ENCODE results near the gene EIF5B. TPM values are rescaled to one million over a fixed set of nuclear protein-coding genes. Genes with fewer than 3 reads are reported as not detected.

The EIF5B gene
- total RNA-seq, 1 donor: 27.1 TPM

- no peak for TF ChIP-seq CTCF (IDR thresholded peaks at IDR 0.05; ENCODE audit: insufficient read depth, low read length)
- no peak for DNase-seq (ENCODE audit: low read depth)
- no peak overlapping the region for H3K4me3 ChIP-seq (ENCODE audit: low read depth, low read length)
These were observed 99.7 kb downstream of the EIF5B start for GRCh38 chr2:99436874-99437273.

- H3K4me3 ChIP-seq (ENCODE audit: low read depth, low read length): no peak overlapping the region
- no peak for DNase-seq (ENCODE audit: low read depth)
- no peak for TF ChIP-seq CTCF (IDR thresholded peaks at IDR 0.05; ENCODE audit: insufficient read depth, low read length)
These were observed 102.8 kb downstream of the EIF5B start for GRCh38 chr2:99439971-99440505.

- no peak overlapping the region for H3K4me3 ChIP-seq (ENCODE audit: low read depth, low read length)
- TF ChIP-seq CTCF (IDR thresholded peaks at IDR 0.05; ENCODE audit: insufficient read depth, low read length): peak; percentile 66
- peak; percentile 63 for DNase-seq (ENCODE audit: low read depth)
These were observed 105.6 kb downstream of the EIF5B start for GRCh38 chr2:99442837-99443236.

DNA sequence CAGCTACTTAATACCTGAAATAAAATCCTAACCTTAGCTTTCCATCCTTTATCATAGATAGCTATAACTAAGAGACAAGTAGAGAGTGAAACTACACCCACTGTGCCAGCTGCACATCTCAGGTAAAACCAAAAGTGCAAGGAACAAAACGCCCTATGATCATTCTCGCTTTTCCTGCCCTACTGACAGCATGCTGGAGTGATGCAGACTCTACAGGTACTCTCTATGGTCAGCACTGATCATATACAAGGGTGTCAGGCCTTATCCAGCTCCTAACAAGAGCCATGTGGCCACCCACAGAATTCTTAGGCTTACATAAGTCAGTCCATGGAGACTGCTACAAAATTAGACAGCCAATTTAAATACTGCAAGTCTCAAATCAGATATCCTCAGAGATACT, 107.0 kb downstream of the EIF5B start:
- TF ChIP-seq CTCF (IDR thresholded peaks at IDR 0.05; ENCODE audit: insufficient read depth, low read length): no peak
- H3K4me3 ChIP-seq (ENCODE audit: low read depth, low read length): no peak overlapping the region
- DNase-seq (ENCODE audit: low read depth): no peak

GRCh38 chr2:99445065-99445464, 107.9 kb downstream of the EIF5B start:
- no peak for TF ChIP-seq CTCF (IDR thresholded peaks at IDR 0.05; ENCODE audit: insufficient read depth, low read length)
- no peak overlapping the region for H3K4me3 ChIP-seq (ENCODE audit: low read depth, low read length)
- no peak for DNase-seq (ENCODE audit: low read depth)

DNA sequence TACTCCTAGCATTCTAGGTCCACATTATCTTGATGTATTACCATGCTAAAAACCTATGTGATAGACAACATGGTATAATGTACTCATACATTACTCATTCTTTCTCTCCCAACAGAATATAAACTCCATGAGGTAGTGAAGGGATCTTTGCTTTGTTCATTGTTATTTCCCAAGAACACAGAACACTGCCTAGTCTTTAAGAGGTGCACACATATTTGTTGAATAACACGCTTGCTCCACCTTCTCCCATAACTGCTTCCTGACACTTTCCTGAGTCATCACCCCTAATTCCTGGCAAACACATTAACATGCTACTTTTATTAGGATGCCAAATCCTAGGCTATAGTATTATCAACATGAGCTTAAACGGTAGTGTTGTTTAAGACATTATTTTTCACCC, 111.4 kb downstream of the EIF5B start:
- TF ChIP-seq CTCF (IDR thresholded peaks at IDR 0.05; ENCODE audit: insufficient read depth, low read length): no peak
- no peak overlapping the region for H3K4me3 ChIP-seq (ENCODE audit: low read depth, low read length)
- DNase-seq (ENCODE audit: low read depth): peak; percentile 54

DNA sequence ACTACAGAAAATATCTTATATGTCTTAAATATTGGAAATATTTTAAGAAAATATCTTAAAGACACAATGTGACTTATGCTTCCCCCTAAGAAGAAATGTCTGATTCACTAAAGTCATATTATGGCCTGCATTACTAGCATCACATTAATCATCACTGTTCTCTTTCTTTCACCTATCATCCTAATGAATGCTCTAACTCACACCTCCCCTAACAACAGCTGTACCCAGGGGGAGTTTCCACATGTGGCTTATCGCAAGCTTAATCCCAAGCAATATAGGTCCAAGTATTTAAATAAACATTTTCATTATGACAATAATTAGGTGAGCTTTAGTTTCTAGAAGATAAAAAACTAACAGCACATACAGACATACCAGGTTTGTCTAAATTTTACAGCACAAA, 113.0 kb downstream of the EIF5B start:
- TF ChIP-seq CTCF (IDR thresholded peaks at IDR 0.05; ENCODE audit: insufficient read depth, low read length): no peak
- no peak for DNase-seq (ENCODE audit: low read depth)
- no peak overlapping the region for H3K4me3 ChIP-seq (ENCODE audit: low read depth, low read length)

Data from fibroblast of the aortic adventitia (primary cell).